ENCODE results near the gene FPR1.

Gene FPR1, protein sequence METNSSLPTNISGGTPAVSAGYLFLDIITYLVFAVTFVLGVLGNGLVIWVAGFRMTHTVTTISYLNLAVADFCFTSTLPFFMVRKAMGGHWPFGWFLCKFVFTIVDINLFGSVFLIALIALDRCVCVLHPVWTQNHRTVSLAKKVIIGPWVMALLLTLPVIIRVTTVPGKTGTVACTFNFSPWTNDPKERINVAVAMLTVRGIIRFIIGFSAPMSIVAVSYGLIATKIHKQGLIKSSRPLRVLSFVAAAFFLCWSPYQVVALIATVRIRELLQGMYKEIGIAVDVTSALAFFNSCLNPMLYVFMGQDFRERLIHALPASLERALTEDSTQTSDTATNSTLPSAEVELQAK

DNA sequence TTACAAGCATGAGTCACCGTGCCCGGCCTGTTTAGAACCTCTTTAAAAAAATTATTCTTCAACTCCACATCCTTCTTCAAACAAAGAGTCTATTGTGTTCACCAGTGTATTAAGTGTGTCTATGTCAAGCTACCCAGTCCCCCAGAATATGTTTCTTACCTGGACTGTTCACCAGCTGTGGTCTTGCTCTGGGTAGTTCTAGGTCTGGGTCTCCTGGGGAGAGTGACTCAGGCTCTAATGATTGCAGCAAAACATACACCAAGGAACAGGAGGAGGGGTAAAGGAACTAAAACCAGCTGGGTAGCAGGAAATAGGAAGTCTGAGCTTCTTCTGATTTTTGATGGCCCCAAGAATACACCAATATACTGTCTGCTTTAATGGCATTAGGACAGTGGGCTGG, at the start of gene FPR1:
Gene FPR1, minus strand, starts transcription at position 224 of the 400 bp plus-strand sequence. CDS start 4,884 bp downstream, outside the sequence.
- Histone ChIP-seq H3K4me3 (ENCODE audit: low read length) (peak within 1 kb of the TSS; percentile 63), H3K36me3 (ENCODE audit: control insufficient read depth, insufficient read depth, low read length, severe bottlenecking) (no peaks in the 10 kb centered on the region), H3K9ac (ENCODE audit: low read length) (peak within 1 kb of the TSS; percentile 2), H3K27me3 (replicated peaks; ENCODE audit: control insufficient read depth, insufficient read depth, low read length) (no peaks in the 10 kb centered on the region), H3K9me3 (ENCODE audit: control insufficient read depth, low read length) (no peaks in the 10 kb centered on the region), H3K4me1 (ENCODE audit: control insufficient read depth, insufficient read depth, low read length) (peaks cover 39% of the 10 kb centered on the region)
- no peak for DNase-seq (ENCODE audit: low read depth)

DNA sequence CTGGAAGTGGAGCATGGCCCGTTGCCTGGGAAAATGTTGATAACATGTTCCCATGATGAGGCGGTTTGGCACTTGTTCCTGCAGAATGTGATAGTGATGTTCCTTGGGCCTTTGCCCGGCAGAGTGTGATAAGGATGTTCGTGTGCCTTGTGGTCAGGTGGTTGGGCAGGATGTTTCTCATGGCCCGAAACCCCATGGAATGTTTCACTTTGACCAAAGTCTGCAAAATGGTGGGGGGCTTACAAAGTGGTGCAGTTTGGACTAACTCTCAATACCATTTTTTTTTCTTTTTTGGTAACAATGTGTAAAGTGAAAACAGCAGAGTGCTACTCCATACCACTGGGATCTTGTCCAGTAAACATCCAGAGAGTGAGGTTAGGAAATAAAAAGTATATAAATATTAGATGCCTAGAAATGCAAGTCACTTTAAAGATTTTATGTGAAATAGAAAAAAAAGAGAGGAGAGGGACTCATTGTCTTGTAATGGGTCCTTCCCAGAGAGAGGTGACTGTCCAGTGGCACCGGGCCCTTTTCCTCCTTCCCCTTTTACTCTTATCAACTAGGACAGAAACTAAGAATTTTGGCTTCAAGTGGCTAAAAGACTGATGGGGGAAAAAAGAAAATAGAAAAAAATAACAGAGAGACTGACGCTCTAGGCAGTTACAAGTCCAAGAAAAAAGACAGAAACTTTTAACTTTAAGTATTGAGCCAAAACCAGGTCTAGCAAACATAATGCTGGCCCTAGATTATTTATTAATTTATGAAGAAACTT, 49.0 kb upstream of the FPR1 start:
- Histone ChIP-seq H3K9ac (ENCODE audit: low read length) (no peak overlapping the region), H3K27me3 (replicated peaks; ENCODE audit: control insufficient read depth, insufficient read depth, low read length) (no peaks in the 10 kb centered on the region), H3K9me3 (ENCODE audit: control insufficient read depth, low read length) (no peaks in the 10 kb centered on the region), H3K36me3 (ENCODE audit: control insufficient read depth, insufficient read depth, low read length, severe bottlenecking) (no peaks in the 10 kb centered on the region), H3K4me3 (ENCODE audit: low read length) (no peak overlapping the region), H3K4me1 (ENCODE audit: control insufficient read depth, insufficient read depth, low read length) (peaks cover 21% of the 10 kb centered on the region)
- DNase-seq (ENCODE audit: low read depth) = no peak

DNA sequence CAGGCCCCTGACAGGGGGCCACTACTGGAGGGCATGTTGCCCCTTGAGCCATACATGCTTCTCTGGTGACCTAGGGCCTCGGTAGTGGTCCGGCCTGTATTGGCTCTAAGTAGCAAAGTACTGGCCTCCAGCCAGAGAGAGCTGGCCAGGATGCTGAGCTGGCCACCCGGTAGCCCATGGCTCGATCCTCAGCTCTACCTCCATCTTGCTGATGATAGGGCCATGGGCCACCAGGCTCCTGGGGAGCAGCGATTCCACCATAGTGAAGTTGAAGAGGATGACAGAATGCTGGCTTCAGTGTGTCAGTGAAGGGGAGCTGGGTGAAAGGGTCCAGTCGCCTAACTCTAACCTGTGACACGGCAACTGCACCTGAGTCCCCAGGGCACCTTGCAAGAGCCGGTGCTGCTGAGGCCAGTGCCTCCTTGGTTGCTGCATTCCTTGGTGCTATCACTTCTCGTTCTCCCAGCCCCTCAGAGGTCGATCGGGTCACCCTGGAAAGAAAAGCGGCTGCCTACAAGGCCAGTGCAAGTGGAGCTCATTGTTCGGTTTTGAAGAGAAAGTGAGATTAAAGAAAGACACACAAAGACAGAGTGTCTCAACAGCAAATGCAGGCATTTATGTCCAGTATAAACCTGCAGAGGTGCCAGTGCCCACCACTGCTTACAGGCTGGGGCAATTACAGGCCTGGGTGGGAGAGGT, 48.2 kb upstream of the FPR1 start:
- no peak for DNase-seq (ENCODE audit: low read depth)
- H3K4me1 ChIP-seq (ENCODE audit: control insufficient read depth, insufficient read depth, low read length) = peaks cover 21% of the 10 kb centered on the region
- H3K4me3 ChIP-seq (ENCODE audit: low read length) = peak overlapping the region; percentile 47
- H3K36me3 ChIP-seq (ENCODE audit: control insufficient read depth, insufficient read depth, low read length, severe bottlenecking) = no peaks in the 10 kb centered on the region
- no peaks in the 10 kb centered on the region for H3K9me3 ChIP-seq (ENCODE audit: control insufficient read depth, low read length)
- H3K9ac ChIP-seq (ENCODE audit: low read length) = no peak overlapping the region
- H3K27me3 ChIP-seq (replicated peaks; ENCODE audit: control insufficient read depth, insufficient read depth, low read length) = no peaks in the 10 kb centered on the region

DNA sequence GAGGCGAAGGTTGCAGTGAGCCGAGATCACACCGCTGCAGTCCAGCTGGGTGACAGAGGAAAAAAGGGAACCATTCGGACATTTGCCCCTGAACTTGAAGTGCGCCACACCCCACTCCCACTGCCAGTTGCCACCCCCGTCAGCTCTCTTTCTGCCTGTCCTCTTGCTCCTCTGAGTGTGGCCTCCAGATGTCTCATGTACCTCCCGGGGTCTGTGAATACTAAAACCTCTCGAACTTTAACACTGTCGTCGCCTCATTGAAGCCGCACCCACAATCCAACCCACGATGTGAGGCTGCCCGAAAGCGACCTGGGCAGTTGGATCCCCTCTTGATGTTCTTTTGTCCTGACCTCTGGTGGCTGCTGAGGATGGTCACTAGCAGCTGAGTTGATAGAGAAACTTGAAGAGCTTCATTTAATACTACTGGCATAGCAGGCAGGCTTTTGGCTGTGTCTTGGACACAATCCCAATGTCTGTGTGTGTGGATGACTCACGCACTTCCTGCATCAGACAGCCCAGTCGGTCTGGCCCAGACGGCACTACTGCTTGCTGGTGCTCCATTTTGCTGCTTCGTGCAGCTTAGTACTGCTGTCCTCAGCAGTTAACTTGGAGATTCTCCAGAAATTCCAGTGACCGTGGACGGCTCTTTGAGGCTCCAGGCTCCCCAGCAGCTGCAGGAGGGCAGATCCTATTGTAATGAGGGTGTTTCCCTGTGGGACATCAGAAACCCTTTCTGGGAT, 47.5 kb upstream of the FPR1 start:
- Histone ChIP-seq H3K36me3 (ENCODE audit: control insufficient read depth, insufficient read depth, low read length, severe bottlenecking) (no peaks in the 10 kb centered on the region), H3K4me3 (ENCODE audit: low read length) (peak overlapping the region; percentile 47), H3K27me3 (replicated peaks; ENCODE audit: control insufficient read depth, insufficient read depth, low read length) (no peaks in the 10 kb centered on the region), H3K4me1 (ENCODE audit: control insufficient read depth, insufficient read depth, low read length) (peaks cover 21% of the 10 kb centered on the region), H3K9me3 (ENCODE audit: control insufficient read depth, low read length) (no peaks in the 10 kb centered on the region), H3K9ac (ENCODE audit: low read length) (no peak overlapping the region)
- DNase-seq (ENCODE audit: low read depth) = peak; percentile 91

DNA sequence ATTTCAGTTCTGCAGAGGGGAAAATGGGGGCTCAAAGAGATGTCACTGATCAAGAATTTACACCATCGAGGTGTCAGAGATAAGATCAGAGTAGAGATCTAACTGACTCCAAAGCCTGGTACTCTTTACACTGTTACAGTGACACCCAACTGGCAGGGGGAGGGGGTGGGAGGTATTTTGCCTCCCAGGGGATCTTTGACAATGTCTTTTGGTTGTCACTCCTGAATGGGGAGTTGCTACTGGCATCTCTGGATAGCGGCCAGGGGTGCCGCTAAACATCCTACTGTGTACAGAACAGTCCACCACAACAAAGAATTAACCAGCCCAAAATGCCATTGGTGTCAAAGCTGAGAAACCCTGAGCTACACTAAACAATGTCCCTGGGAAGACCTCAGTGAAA, 46.4 kb upstream of the FPR1 start:
- H3K36me3 ChIP-seq (ENCODE audit: control insufficient read depth, insufficient read depth, low read length, severe bottlenecking) = no peaks in the 10 kb centered on the region

DNA sequence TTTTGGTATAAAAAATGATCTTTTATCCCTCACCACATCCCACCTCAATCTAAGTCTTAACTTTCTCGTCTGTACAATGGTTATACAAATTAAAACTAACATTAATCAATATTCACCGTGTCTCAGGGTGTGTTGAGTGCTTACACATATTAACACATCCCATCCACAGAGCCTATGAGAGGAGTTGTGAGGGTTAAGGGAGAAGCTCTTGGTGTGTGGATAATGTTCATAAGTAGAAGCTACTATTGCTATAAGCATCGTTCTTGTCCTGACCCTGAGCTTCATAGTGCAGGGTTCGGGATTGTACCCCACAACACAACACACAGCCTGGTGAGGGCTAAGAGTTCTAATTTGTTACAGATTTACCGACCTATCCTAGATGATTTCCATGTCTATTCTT, 45.8 kb upstream of the FPR1 start:
- H3K36me3 ChIP-seq (ENCODE audit: control insufficient read depth, insufficient read depth, low read length, severe bottlenecking) = no peaks in the 10 kb centered on the region
- H3K4me3 ChIP-seq (ENCODE audit: low read length) = no peak overlapping the region
- H3K27me3 ChIP-seq (replicated peaks; ENCODE audit: control insufficient read depth, insufficient read depth, low read length) = no peaks in the 10 kb centered on the region
- DNase-seq (ENCODE audit: low read depth) = no peak
- H3K9ac ChIP-seq (ENCODE audit: low read length) = no peak overlapping the region
- H3K4me1 ChIP-seq (ENCODE audit: control insufficient read depth, insufficient read depth, low read length) = peaks cover 21% of the 10 kb centered on the region
- H3K9me3 ChIP-seq (ENCODE audit: control insufficient read depth, low read length) = no peaks in the 10 kb centered on the region

More for the DNA sequence above, 46.4 kb upstream of the FPR1 start:
- H3K9ac ChIP-seq (ENCODE audit: low read length) = no peak overlapping the region
- peaks cover 21% of the 10 kb centered on the region for H3K4me1 ChIP-seq (ENCODE audit: control insufficient read depth, insufficient read depth, low read length)
- H3K9me3 ChIP-seq (ENCODE audit: control insufficient read depth, low read length) = no peaks in the 10 kb centered on the region
- no peak overlapping the region for H3K4me3 ChIP-seq (ENCODE audit: low read length)
- H3K27me3 ChIP-seq (replicated peaks; ENCODE audit: control insufficient read depth, insufficient read depth, low read length) = no peaks in the 10 kb centered on the region
- no peak for DNase-seq (ENCODE audit: low read depth)

DNA sequence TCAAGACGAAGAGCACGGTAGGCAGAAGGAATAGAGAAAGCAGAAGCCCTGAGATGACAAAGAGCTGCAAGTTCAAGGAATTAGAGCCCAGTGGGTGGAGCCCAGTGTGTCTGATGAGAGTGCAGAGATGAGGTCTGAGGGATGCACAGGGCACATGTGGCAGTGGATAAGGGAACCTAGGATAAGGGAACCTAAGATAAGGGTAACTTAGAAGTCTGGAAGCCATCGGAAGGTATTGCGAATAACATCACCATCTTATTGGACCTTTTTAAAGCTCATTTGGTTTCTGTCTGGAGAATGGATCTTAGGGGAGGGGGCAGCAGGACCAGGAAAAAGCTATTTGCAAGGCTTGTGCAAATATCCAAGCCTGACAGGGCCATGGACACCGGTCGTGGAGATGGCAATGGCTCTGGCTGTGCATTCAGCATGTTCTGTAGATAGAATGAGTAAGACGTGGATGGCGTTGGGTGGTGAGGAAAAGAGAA, 44.6 kb upstream of the FPR1 start:
- H3K9me3 ChIP-seq (ENCODE audit: control insufficient read depth, low read length) = no peaks in the 10 kb centered on the region
- no peaks in the 10 kb centered on the region for H3K27me3 ChIP-seq (replicated peaks; ENCODE audit: control insufficient read depth, insufficient read depth, low read length)
- H3K36me3 ChIP-seq (ENCODE audit: control insufficient read depth, insufficient read depth, low read length, severe bottlenecking) = no peaks in the 10 kb centered on the region
- H3K9ac ChIP-seq (ENCODE audit: low read length) = no peak overlapping the region
- peaks cover 21% of the 10 kb centered on the region for H3K4me1 ChIP-seq (ENCODE audit: control insufficient read depth, insufficient read depth, low read length)
- no peak overlapping the region for H3K4me3 ChIP-seq (ENCODE audit: low read length)
- no peak for DNase-seq (ENCODE audit: low read depth)

DNA sequence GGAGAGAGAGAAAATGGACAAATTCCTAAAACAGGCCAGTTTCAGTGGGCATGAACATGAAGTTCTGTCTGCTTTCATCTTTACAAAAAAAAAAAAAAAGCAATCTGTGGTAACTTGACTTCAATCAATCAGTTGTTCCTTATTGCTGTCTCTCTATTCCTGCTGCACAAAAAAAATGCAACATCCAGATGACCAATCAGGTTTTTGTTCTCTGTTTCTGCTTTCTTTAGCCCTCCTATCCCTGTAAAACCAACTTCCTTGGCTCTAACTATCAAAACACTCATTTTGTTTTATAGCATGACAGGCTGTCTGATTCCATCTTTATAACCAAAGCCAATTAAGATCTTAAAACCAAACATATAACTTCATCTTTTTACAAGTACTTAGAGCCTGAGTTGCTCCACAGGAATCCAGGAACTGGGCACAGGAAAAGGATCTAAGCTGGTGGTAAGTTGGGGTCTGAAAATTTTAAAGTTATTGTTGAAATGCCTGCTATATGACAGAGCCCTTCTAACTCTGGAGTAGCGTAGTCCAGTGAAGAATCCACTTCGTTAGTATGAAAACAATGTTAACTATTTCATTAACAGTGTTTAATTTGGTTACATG, 43.3 kb upstream of the FPR1 start, which contains the start of gene FPR3:
Gene FPR3, plus strand, starts transcription at position 273 of the 606 bp plus-strand sequence. CDS start 28,592 bp downstream, outside the sequence.
- no peak within 1 kb of the TSS for H3K9ac ChIP-seq (ENCODE audit: low read length)
- peaks cover 12% of the 10 kb centered on the region for H3K4me1 ChIP-seq (ENCODE audit: control insufficient read depth, insufficient read depth, low read length)
- no peaks in the 10 kb centered on the region for H3K27me3 ChIP-seq (replicated peaks; ENCODE audit: control insufficient read depth, insufficient read depth, low read length)
- no peak within 1 kb of the TSS for H3K4me3 ChIP-seq (ENCODE audit: low read length)
- H3K36me3 ChIP-seq (ENCODE audit: control insufficient read depth, insufficient read depth, low read length, severe bottlenecking) = no peaks in the 10 kb centered on the region
- H3K9me3 ChIP-seq (ENCODE audit: control insufficient read depth, low read length) = no peaks in the 10 kb centered on the region
- DNase-seq (ENCODE audit: low read depth) = no peak

DNA sequence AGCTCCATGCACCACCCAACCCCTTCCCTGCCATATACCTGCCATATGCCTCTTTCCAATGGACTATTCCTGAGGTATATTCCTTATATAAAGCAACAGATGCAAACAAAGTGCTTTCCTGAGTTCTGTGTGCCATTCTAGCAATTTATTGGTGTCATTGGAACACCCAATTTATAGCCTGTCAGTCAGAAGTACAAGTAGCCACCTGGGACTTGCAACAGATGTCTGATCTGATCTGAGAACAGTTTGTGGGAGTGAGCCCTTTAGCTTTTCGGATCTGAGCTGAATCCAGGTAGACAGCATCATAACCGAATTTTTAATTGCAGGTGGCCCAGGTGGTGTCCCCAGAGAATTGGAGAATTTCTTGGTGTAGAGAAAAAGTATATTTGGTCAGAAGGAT, 42.3 kb upstream of the FPR1 start:
- no peaks in the 10 kb centered on the region for H3K36me3 ChIP-seq (ENCODE audit: control insufficient read depth, insufficient read depth, low read length, severe bottlenecking)
- H3K9me3 ChIP-seq (ENCODE audit: control insufficient read depth, low read length) = no peaks in the 10 kb centered on the region
- H3K9ac ChIP-seq (ENCODE audit: low read length) = no peak overlapping the region
- DNase-seq (ENCODE audit: low read depth) = no peak
- no peaks in the 10 kb centered on the region for H3K27me3 ChIP-seq (replicated peaks; ENCODE audit: control insufficient read depth, insufficient read depth, low read length)
- H3K4me3 ChIP-seq (ENCODE audit: low read length) = no peak overlapping the region
- H3K4me1 ChIP-seq (ENCODE audit: control insufficient read depth, insufficient read depth, low read length) = peaks cover 4% of the 10 kb centered on the region

DNA sequence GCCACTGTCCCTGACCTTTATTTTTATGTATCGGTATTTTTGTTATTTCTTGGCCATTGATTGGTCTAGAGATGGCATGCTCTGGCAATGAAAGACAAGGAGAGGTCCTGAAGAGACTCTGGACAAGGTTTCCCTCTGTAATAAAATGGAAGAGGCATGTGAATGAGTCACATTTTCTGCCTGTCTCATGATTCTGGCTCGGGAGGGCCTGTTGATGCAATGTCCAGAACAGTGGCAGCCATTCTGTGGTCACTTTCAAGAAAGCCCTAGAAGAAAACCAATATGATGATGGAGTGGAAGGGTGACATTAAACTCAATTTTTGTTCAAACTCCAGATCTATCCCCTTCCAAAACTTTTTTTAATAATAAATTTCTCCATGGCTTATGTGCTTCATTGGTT, 41.3 kb upstream of the FPR1 start:
- H3K9ac ChIP-seq (ENCODE audit: low read length) = no peak overlapping the region
- no peaks in the 10 kb centered on the region for H3K36me3 ChIP-seq (ENCODE audit: control insufficient read depth, insufficient read depth, low read length, severe bottlenecking)
- DNase-seq (ENCODE audit: low read depth) = no peak
- no peaks in the 10 kb centered on the region for H3K9me3 ChIP-seq (ENCODE audit: control insufficient read depth, low read length)
- H3K4me1 ChIP-seq (ENCODE audit: control insufficient read depth, insufficient read depth, low read length) = no peaks in the 10 kb centered on the region
- H3K27me3 ChIP-seq (replicated peaks; ENCODE audit: control insufficient read depth, insufficient read depth, low read length) = no peaks in the 10 kb centered on the region
- H3K4me3 ChIP-seq (ENCODE audit: low read length) = no peak overlapping the region
